HCT116 (cell line): Measurements from ENCODE around the gene ATP6V1B1. TPM values are rescaled to one million over a fixed set of nuclear protein-coding genes. Genes with fewer than 3 reads are reported as not detected.

Experiments used
- ATAC-seq: fragments of 200-7000 bp; cut with Tn5 transposase; 2 replicates; pipeline ENCODE4 v1.9.1; 2020; ENCODE audit warnings: mild to moderate bottlenecking, moderate library complexity
- BruUV-seq: library from RNA; stranded (reverse); fragments of 400-500 nt; replicated peaks from 2 replicates; lab custom pipeline; 2021; lab: Mats Ljungman, UMichigan
- CTCF ChIA-PET: fragments of 300-600 bp; sonication (Branson Sonifier 250); formaldehyde crosslinking; loops from one replicate; lab custom pipeline; 2021; ENCODE audit warnings: antibody characterized with exemption; lab: Charles Lee
- POLR2A ChIA-PET: fragments of 300-600, 350-600 bp; sonication (Branson Sonifier 250); formaldehyde crosslinking; loops from one replicate; lab custom pipeline; 2021; ENCODE audit warnings: antibody characterized with exemption; lab: Charles Lee
- RAD21 ChIA-PET, 2 experiments: fragments of 300-600 bp; sonication (Branson Sonifier 250); formaldehyde crosslinking; loops; one replicate each; lab custom pipeline; 2023; ENCODE audit warnings: low total read pairs in 2 of 2; ENCODE audit not compliant: uncharacterized antibody in 2 of 2, unreplicated experiment in 2 of 2, low non-redundant PET in 1 of 2; lab: Charles Lee
- DNase-seq: peaks from one replicate; pipeline ENCODE4 v3.0.0-alpha.2; 2010; ENCODE audit warnings: low read depth, low spot score
- H2AFZ ChIP-seq: fragments of 200-600 bp; shearing (Covaris generic), sonication (generic); 2 replicates; pipeline ENCODE4 v1.6.1; 2017; ENCODE audit warnings: low read depth, mixed run types, mixed read lengths, antibody characterized with exemption, low read length; ENCODE audit not compliant: poor library complexity, severe bottlenecking
- H3K27ac ChIP-seq: 2 replicates; pipeline ENCODE4 v1.5.1; 2012; ENCODE audit warnings: low read depth, low read length
- H3K27me3 ChIP-seq: fragments of 200-600 bp; sonication (generic); 2 replicates; pipeline ENCODE4 v1.6.1; 2016; ENCODE audit warnings: mixed run types, low read length, mixed read lengths; ENCODE audit not compliant: insufficient read depth
- H3K36me3 ChIP-seq, 2 experiments: fragments of 200-500 bp in 1 of 2; fragments of 200-600 bp in 1 of 2; sonication (Bioruptor generic) in 1 of 2; sonication (generic) in 1 of 2; 2 replicates each; pipeline versions ENCODE4 v1.5.1 to v1.6.1; 2014 to 2016; ENCODE audit warnings: low read length in 2 of 2, inconsistent platforms in 1 of 2, mixed read lengths in 1 of 2, mixed run types in 1 of 2; ENCODE audit not compliant: insufficient read depth in 2 of 2, control insufficient read depth in 1 of 2
- H3K4me1 ChIP-seq, 2 experiments: fragments of 200-600 bp in 1 of 2; sonication (generic) in 1 of 2; 2 replicates each; pipeline versions ENCODE4 v1.5.1 to v1.6.1; 2012 to 2017; ENCODE audit warnings: low read length in 2 of 2, inconsistent platforms in 1 of 2, mild to moderate bottlenecking in 1 of 2, mixed read lengths in 1 of 2, mixed run types in 1 of 2, moderate library complexity in 1 of 2; ENCODE audit not compliant: insufficient read depth in 2 of 2, control insufficient read depth in 1 of 2
- H3K4me2 ChIP-seq: fragments of 200-600 bp; sonication (generic); 2 replicates; pipeline ENCODE4 v1.6.1; 2017; ENCODE audit warnings: mixed run types, low read length, mixed read lengths
- H3K4me3 ChIP-seq, 2 experiments: fragments of 200-600 bp in 1 of 2; sonication (generic) in 1 of 2; replicated peaks in 1 of 2; 2 replicates each; pipeline ENCODE4 v1.5.1; 2011 to 2016; ENCODE audit warnings: low read length in 2 of 2, control low read depth in 1 of 2, low read depth in 1 of 2, mild to moderate bottlenecking in 1 of 2, mixed read lengths in 1 of 2, mixed run types in 1 of 2
- H3K79me2 ChIP-seq: fragments of 200-600 bp; sonication (generic); 2 replicates; pipeline ENCODE4 v1.6.1; 2017; ENCODE audit warnings: mild to moderate bottlenecking, mixed run types, low read length, moderate library complexity, mixed read lengths; ENCODE audit not compliant: insufficient read depth
- H3K9ac ChIP-seq: fragments of 200-600 bp; sonication (generic); 2 replicates; pipeline ENCODE4 v1.6.1; 2016; ENCODE audit warnings: low read length, mixed read lengths
- H3K9me2 ChIP-seq: fragments of 200-600 bp; sonication (generic), shearing (Covaris generic); 2 replicates; pipeline ENCODE4 v1.6.1; 2017; ENCODE audit warnings: mixed run types, mild to moderate bottlenecking, moderate library complexity; ENCODE audit not compliant: insufficient read depth
- H3K9me3 ChIP-seq, 2 experiments: fragments of 200-500 bp in 1 of 2; fragments of 200-600 bp in 1 of 2; sonication (Bioruptor generic) in 1 of 2; sonication (generic) in 1 of 2; 2 replicates each; pipeline ENCODE4 v1.6.1; 2014 to 2017; ENCODE audit warnings: low read length in 2 of 2, mixed read lengths in 2 of 2, inconsistent platforms in 1 of 2, low read depth in 1 of 2, mild to moderate bottlenecking in 1 of 2, mixed run types in 1 of 2, moderate library complexity in 1 of 2; ENCODE audit not compliant: control insufficient read depth in 1 of 2, insufficient read depth in 1 of 2
- H4K20me1 ChIP-seq: fragments of 200-600 bp; sonication (generic), shearing (Covaris generic); 2 replicates; pipeline ENCODE4 v1.6.1; 2017; ENCODE audit warnings: mixed run types, mild to moderate bottlenecking, moderate library complexity; ENCODE audit not compliant: insufficient read depth
- CBX3 ChIP-seq: IDR thresholded peaks from 2 replicates; pipeline ENCODE4 v1.6.1; 2012; ENCODE audit warnings: low read depth
- CEBPB ChIP-seq: IDR thresholded peaks from 2 replicates; pipeline ENCODE4 v1.6.1; 2012; ENCODE audit warnings: low read depth
- CTCF ChIP-seq, 3 experiments: fragments of 200-600 bp in 1 of 3; sonication (generic) in 1 of 3; IDR thresholded peaks in 2 of 3; conservative IDR thresholded peaks in 1 of 3; 2 replicates each; pipeline ENCODE4 v1.5.1; 2012 to 2017; ENCODE audit warnings: low read depth in 2 of 3, low read length in 2 of 3, antibody characterized with exemption in 1 of 3, borderline replicate concordance in 1 of 3, control low read depth in 1 of 3, mild to moderate bottlenecking in 1 of 3, mixed read lengths in 1 of 3, mixed run types in 1 of 3, moderate library complexity in 1 of 3; ENCODE audit not compliant: insufficient read depth in 1 of 3
- ELF1 ChIP-seq: IDR thresholded peaks from 2 replicates; pipeline ENCODE4 v1.6.1; 2012; ENCODE audit warnings: low read depth, borderline replicate concordance
- EZH2 ChIP-seq: fragments of 200-600 bp; sonication (generic); IDR thresholded peaks from 2 replicates; pipeline ENCODE4 v1.6.1; 2017; ENCODE audit warnings: antibody characterized with exemption, mixed run types
- EZH2phosphoT487 ChIP-seq: fragments of 200-600 bp; IDR thresholded peaks from 2 replicates; pipeline ENCODE4 v1.6.1; 2018; ENCODE audit warnings: antibody characterized with exemption, borderline replicate concordance
- FOSL1 ChIP-seq: IDR thresholded peaks from 2 replicates; pipeline ENCODE4 v1.6.1; 2012; ENCODE audit warnings: low read depth
- JUND ChIP-seq: IDR thresholded peaks from 2 replicates; pipeline ENCODE4 v1.6.1; 2012
- POLR2A ChIP-seq: IDR thresholded peaks from 2 replicates; pipeline ENCODE4 v1.7.0; 2011; ENCODE audit warnings: borderline replicate concordance; ENCODE audit not compliant: insufficient read depth, insufficient read length; ENCODE audit errors: extremely low read depth
- POLR2AphosphoS5 ChIP-seq: IDR thresholded peaks from 2 replicates; pipeline ENCODE4 v1.6.1; 2011; ENCODE audit warnings: mild to moderate bottlenecking, low read depth, low read length, moderate library complexity
- REST ChIP-seq: IDR thresholded peaks from 2 replicates; pipeline ENCODE4 v1.6.1; 2012; ENCODE audit warnings: low read depth
- SIN3A ChIP-seq: IDR thresholded peaks from 2 replicates; pipeline ENCODE4 v1.6.1; 2012; ENCODE audit warnings: low read depth
- SP1 ChIP-seq: IDR thresholded peaks from 2 replicates; pipeline ENCODE4 v1.6.1; 2012; ENCODE audit warnings: low read depth
- SRF ChIP-seq: IDR thresholded peaks from 2 replicates; pipeline ENCODE4 v1.6.1; 2012; ENCODE audit warnings: low read depth
- YY1 ChIP-seq: IDR thresholded peaks from 2 replicates; pipeline ENCODE4 v1.6.1; 2011; ENCODE audit warnings: low read length, low read depth, moderate library complexity, mild to moderate bottlenecking; ENCODE audit not compliant: insufficient replicate concordance; ENCODE audit errors: extremely low read depth
- ZFX ChIP-seq: fragments of 450-650 bp; IDR thresholded peaks from 2 replicates; pipeline ENCODE4 v1.6.1; 2017
- ZNF274 ChIP-seq: fragments of 200-500 bp; sonication (Bioruptor generic); IDR thresholded peaks from 2 replicates; pipeline ENCODE4 v1.6.1; 2014; ENCODE audit warnings: mild to moderate bottlenecking, low read depth, low read length, inconsistent platforms
- intact Hi-C: fragments of 100-400 bp; cut with micrococcal nuclease; formaldehyde crosslinking; loops from 2 replicates; pipeline ENCODE4 v1.10.0; 2022
- total RNA-seq: library from RNA; stranded (reverse); gene quantifications from one replicate; pipeline ENCODE4 v1.2.1, GENCODE V29; 2021; ENCODE audit not compliant: unreplicated experiment
- TF ChIP-seq, protein P1 (sequence below): IDR thresholded peaks from 2 replicates; pipeline ENCODE4 v1.6.1; 2012
- TF ChIP-seq, protein P2 (sequence below): IDR thresholded peaks from 2 replicates; pipeline ENCODE4 v1.6.1; 2012

Gene ATP6V1B1
- total RNA-seq, 1 experiment from 2014 or later, result 0.74 TPM

- no TSS peak for BruUV-seq
- no peak overlapping the region for H3K27ac ChIP-seq
- peaks cover 2 to 9% of the 10 kb centered on the region in 2 experiments; a peak in 2 of 4 replicates for H3K4me1 ChIP-seq
- H3K27me3 ChIP-seq, result no peaks in the 10 kb centered on the region
- no peak overlapping the region for H3K9ac ChIP-seq
- H3K9me3 ChIP-seq, result no peaks in the 10 kb centered on the region
- RAD21 ChIA-PET, result no interaction called here
- no peak for DNase-seq
- peaks cover 23 to 31% of the 10 kb centered on the region in 2 experiments; a peak in 3 of 4 replicates for H3K36me3 ChIP-seq
- H3K4me3 ChIP-seq, result no peak overlapping the region
- no peak for TF ChIP-seq CTCF (IDR thresholded peaks at IDR 0.05 in 2 of 3, conservative IDR thresholded peaks at IDR 0.05 in 1 of 3; ENCODE audit: borderline replicate concordance in 1 of 3, insufficient read depth in 1 of 3, low read depth in 2 of 3, low read length in 2 of 3)
- TF ChIP-seq YY1, result no peak
- TF ChIP-seq, protein P1, sequence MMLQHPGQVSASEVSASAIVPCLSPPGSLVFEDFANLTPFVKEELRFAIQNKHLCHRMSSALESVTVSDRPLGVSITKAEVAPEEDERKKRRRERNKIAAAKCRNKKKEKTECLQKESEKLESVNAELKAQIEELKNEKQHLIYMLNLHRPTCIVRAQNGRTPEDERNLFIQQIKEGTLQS, result no peak
- TF ChIP-seq SP1, result no peak
- no peak for TF ChIP-seq FOSL1
- TF ChIP-seq, protein P2, sequence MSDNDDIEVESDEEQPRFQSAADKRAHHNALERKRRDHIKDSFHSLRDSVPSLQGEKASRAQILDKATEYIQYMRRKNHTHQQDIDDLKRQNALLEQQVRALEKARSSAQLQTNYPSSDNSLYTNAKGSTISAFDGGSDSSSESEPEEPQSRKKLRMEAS, result no peak
- TF ChIP-seq EZH2, result no peak
- TF ChIP-seq REST, result no peak
- no peak for TF ChIP-seq POLR2AphosphoS5
- no peak for TF ChIP-seq EZH2phosphoT487
- no peak for TF ChIP-seq ZNF274
- TF ChIP-seq CBX3, result no peak
- TF ChIP-seq JUND, result no peak
- TF ChIP-seq ZFX, result no peak
- no peak for TF ChIP-seq CEBPB
- no peak for TF ChIP-seq POLR2A
- no peak for TF ChIP-seq SIN3A
- no peak for TF ChIP-seq SRF
- TF ChIP-seq ELF1, result no peak
- no peak for ATAC-seq
- CTCF ChIA-PET, result no interaction called here
- no peaks in the 10 kb centered on the region for H4K20me1 ChIP-seq
- H3K4me2 ChIP-seq, result no peak overlapping the region
- intact Hi-C loops, result no loop called here
- no peak overlapping the region for H2AFZ ChIP-seq
- no peaks in the 10 kb centered on the region for H3K9me2 ChIP-seq
- POLR2A ChIA-PET, result no interaction called here
- 0 out of 2 replicates have a peak, but pooled peaks cover 3% of the 10 kb centered on the region for H3K79me2 ChIP-seq
Observed at GRCh38 chr2:70987386-70987785, 51.7 kb downstream of the ATP6V1B1 start.
